ENCODE measurements around the gene PARM1.

- TF ChIP-seq POLR2A (conservative IDR thresholded peaks at IDR 0.05) (no peak), POLR2AphosphoS2 (IDR thresholded peaks at IDR 0.05; ENCODE audit: low read length) (no peak), CTCF (IDR thresholded peaks at IDR 0.05 in 2 of 3, conservative IDR thresholded peaks at IDR 0.05 in 1 of 3; ENCODE audit: insufficient read depth in 2 of 3, low read depth in 1 of 3, low read length in 3 of 3) (no peak), FOXJ3 (CRISPR knock-in tag; IDR thresholded peaks at IDR 0.05) (no peak), JUN (IDR thresholded peaks at IDR 0.05; ENCODE audit: borderline replicate concordance, low read depth, low read length) (no peak), JUN (CRISPR knock-in tag; IDR thresholded peaks at IDR 0.05; ENCODE audit: borderline replicate concordance) (no peak), ZBTB7A (IDR thresholded peaks at IDR 0.05; ENCODE audit: borderline replicate concordance, control insufficient read depth, low read depth, low read length) (no peak), JUND (IDR thresholded peaks at IDR 0.05; ENCODE audit: borderline replicate concordance, low read depth, low read length) (no peak), JUND (tag; IDR thresholded peaks at IDR 0.05; ENCODE audit: borderline replicate concordance, low read depth, low read length) (no peak)
- TF ChIP-seq, protein P1, sequence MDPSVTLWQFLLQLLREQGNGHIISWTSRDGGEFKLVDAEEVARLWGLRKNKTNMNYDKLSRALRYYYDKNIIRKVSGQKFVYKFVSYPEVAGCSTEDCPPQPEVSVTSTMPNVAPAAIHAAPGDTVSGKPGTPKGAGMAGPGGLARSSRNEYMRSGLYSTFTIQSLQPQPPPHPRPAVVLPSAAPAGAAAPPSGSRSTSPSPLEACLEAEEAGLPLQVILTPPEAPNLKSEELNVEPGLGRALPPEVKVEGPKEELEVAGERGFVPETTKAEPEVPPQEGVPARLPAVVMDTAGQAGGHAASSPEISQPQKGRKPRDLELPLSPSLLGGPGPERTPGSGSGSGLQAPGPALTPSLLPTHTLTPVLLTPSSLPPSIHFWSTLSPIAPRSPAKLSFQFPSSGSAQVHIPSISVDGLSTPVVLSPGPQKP (CRISPR knock-in tag; IDR thresholded peaks at IDR 0.05) = no peak
- TF ChIP-seq, protein P2, sequence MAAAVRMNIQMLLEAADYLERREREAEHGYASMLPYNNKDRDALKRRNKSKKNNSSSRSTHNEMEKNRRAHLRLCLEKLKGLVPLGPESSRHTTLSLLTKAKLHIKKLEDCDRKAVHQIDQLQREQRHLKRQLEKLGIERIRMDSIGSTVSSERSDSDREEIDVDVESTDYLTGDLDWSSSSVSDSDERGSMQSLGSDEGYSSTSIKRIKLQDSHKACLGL (CRISPR knock-in tag; IDR thresholded peaks at IDR 0.05; ENCODE audit: borderline replicate concordance, poor library complexity, severe bottlenecking) = no peak
Observed at GRCh38 chr4:75040703-75041102, 107.8 kb downstream of the PARM1 start.
